Dermis microvascular lymphatic vessel endothelial cell (primary cell): ENCODE data around the gene MT1G. TPM values are rescaled to one million over a fixed set of nuclear protein-coding genes. Genes with fewer than 3 reads are reported as not detected.
A peak's percentile ranks its signal among the peaks of the same experiment; 100 is the strongest.
"Not testable (repeated sequence)": the region's sequence is repeated elsewhere in the genome, so short reads cannot be mapped to it uniquely, and the experiment has no call there.

Experiments used
- DNase-seq, 2 donors: peaks; one replicate each; pipeline versions ENCODE4 v3.0.0 to v3.0.0-alpha.2; 2010; ENCODE audit warnings: low read depth in 2 of 2
- total RNA-seq: library from RNA; depleted of rRNA; stranded (reverse); fragments of >200 nt; gene quantifications from 2 replicates; pipeline ENCODE4 v1.2.1, GENCODE V29; 2014

MT1G gene
- total RNA-seq, 1 donor from 2014 or later, result not detected

- DNase-seq, result peak in 1 of 2 donors; percentile 58
Observed at GRCh38 chr16:56637814-56638750, 29.8 kb downstream of the MT1G start, which contains the start of gene MT1A. MT1A (plus strand) TSS chr16:56638666; CDS start chr16:56638739, 73 bp downstream.

- no peak for DNase-seq
Observed at GRCh38 chr16:56636616-56637413, 31.1 kb downstream of the MT1G start.

- no peak for DNase-seq
Observed at GRCh38 chr16:56635441-56635967, 32.4 kb downstream of the MT1G start.

- DNase-seq, result no peak
Observed at GRCh38 chr16:56634715-56635440, 33.0 kb downstream of the MT1G start.

GRCh38 chr16:56633535-56633934 lies 34.3 kb downstream of the MT1G start:
- no peak for DNase-seq

GRCh38 chr16:56632848-56633365 lies 35.0 kb downstream of the MT1G start:
- DNase-seq, result no peak

- no peak for DNase-seq
Observed at GRCh38 chr16:56632156-56632847, 35.6 kb downstream of the MT1G start, which contains the start of gene MT1M. MT1M (plus strand) TSS chr16:56632659; CDS start chr16:56632732, 73 bp downstream.

- no peak for DNase-seq
Observed at GRCh38 chr16:56631832-56632155, 36.1 kb downstream of the MT1G start.

GRCh38 chr16:56631197-56631596 lies 36.7 kb downstream of the MT1G start:
- no peak for DNase-seq

- DNase-seq, result no peak
Observed at GRCh38 chr16:56630134-56630533, 37.7 kb downstream of the MT1G start.

- no peak for DNase-seq
Observed at GRCh38 chr16:56629531-56629930, 38.3 kb downstream of the MT1G start.

GRCh38 chr16:56628486-56629350 lies 39.1 kb downstream of the MT1G start:
- DNase-seq, result no peak

- DNase-seq, result no peak
Observed at GRCh38 chr16:56626685-56627084, 41.2 kb downstream of the MT1G start.

GRCh38 chr16:56625943-56626654 lies 41.8 kb downstream of the MT1G start:
- peak in 1 of 2 donors; percentile 63 for DNase-seq

GRCh38 chr16:56625140-56625942 lies 42.5 kb downstream of the MT1G start, which contains the start of gene MT1E:
MT1E (plus strand) TSS chr16:56625781; CDS start chr16:56625852, 71 bp downstream.
- peak in 1 of 2 donors; percentile 68 for DNase-seq

GRCh38 chr16:56623637-56624036 lies 44.2 kb downstream of the MT1G start:
- no peak for DNase-seq

- DNase-seq, result not testable (repeated sequence)
Observed at GRCh38 chr16:56623184-56623583, 44.7 kb downstream of the MT1G start.
